Measurements from ENCODE around the gene FAM131C.

- TF ChIP-seq POLR2A (IDR thresholded peaks at IDR 0.05; ENCODE audit: low read depth, low read length): no peak
- no peak for TF ChIP-seq TAF1 (IDR thresholded peaks at IDR 0.05; ENCODE audit: borderline replicate concordance, low read depth, low read length)
- no peak for TF ChIP-seq POLR2AphosphoS5 (IDR thresholded peaks at IDR 0.05; ENCODE audit: low read depth, low read length)
These were observed 10.1 kb downstream of the FAM131C start for GRCh38 chr1:16063226-16063829.
